GM23248 (cell line): Measurements from ENCODE around the gene DES.

Experiments used
- EZH2 ChIP-seq: fragments of 200-600 bp; sonication (generic); IDR thresholded peaks from 2 replicates; pipeline ENCODE4 v1.6.1; 2018; ENCODE audit warnings: antibody characterized with exemption, mild to moderate bottlenecking; ENCODE audit not compliant: insufficient read depth, poor library complexity, severe bottlenecking
- EZH2phosphoT487 ChIP-seq: fragments of 200-600 bp; sonication (generic); IDR thresholded peaks from 2 replicates; pipeline ENCODE4 v1.6.1; 2018; ENCODE audit warnings: antibody characterized with exemption, moderate library complexity, mild to moderate bottlenecking, low read depth; ENCODE audit not compliant: insufficient read depth

- TF ChIP-seq EZH2phosphoT487 (no peak), EZH2 (no peak)
These were observed 18.3 kb upstream of the DES start for GRCh38 chr2:219399716-219400478.
